Measurements from ENCODE around the gene UPK1B.

UPK1B gene

DNA sequence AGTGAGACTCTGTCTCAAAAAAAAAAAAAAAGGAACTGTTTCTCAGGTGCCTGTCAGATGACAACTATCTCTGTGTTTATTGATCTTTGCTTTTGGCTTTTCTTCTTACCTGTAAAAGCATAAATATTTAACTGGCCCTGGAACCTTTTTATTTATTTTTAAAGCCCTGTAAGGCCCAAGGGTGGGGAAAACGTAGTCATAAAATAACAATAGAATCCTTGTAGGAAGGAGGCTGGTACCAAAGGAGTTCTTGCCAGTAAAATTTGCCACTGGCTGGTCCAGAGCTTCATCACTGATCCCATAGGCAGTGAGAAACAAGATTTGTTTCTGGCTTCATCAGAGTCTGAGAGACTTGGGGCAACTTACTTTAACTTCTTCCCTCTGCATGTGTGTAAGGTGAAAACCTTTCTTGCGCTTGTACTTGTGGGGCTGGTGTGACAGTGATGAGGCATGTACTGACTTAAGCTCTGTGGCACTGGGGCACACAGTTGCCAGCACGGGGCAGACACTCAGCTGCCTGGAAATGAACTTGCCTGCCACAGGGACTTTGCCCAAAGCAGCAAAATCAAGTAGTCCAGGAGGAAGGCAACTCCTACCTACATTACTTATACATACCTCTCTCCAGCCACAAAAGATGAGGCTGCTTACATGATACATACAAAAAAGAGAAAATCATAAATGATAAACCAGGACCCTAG, 47.7 kb downstream of the UPK1B start:
- H3K27me3 ChIP-seq (replicated peaks; ENCODE audit: control insufficient read depth, insufficient read depth, low read length, poor library complexity, severe bottlenecking), result no peaks in the 10 kb centered on the region
- H3K36me3 ChIP-seq (ENCODE audit: control insufficient read depth, insufficient read depth, low read length), result peaks cover 25% of the 10 kb centered on the region
- no peak overlapping the region for H3K4me3 ChIP-seq (ENCODE audit: insufficient read depth, low read depth, low read length, poor library complexity, severe bottlenecking)
- H3K4me1 ChIP-seq (ENCODE audit: control insufficient read depth, insufficient read depth, low read length, poor library complexity, severe bottlenecking), result peaks cover 4% of the 10 kb centered on the region
- H3K9me3 ChIP-seq (ENCODE audit: control insufficient read depth, low read length), result no peaks in the 10 kb centered on the region
- DNase-seq, result no peak
- H3K27ac ChIP-seq (ENCODE audit: insufficient read depth, low read length, poor library complexity, severe bottlenecking), result no peak overlapping the region

DNA sequence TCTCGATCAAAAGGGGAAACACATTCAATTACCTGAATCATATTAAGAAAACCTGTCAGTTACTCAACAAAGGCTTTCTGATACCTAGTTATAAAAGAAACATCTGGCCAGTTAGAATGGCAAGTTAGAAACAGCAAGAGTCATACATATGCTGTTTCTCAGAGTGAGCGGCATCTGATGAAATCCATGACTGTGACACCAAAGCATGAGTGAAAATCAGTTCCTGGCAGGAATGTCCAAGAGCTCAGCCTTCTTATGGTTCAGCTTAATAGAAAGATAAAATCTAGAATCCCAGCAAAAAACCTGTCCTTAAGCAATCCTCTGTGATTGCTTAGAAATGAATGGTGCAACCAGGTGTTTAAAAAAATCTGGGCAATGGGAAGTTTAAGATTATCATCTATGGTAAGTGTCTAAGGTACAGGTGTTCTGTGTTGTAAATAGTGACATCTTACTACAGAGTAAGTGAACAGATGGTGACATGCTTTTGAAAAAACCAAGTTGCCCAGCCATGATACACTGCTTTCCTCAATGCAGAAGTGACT, 48.5 kb downstream of the UPK1B start:
- no peak for DNase-seq
- H3K9me3 ChIP-seq (ENCODE audit: control insufficient read depth, low read length), result no peaks in the 10 kb centered on the region
- H3K36me3 ChIP-seq (ENCODE audit: control insufficient read depth, insufficient read depth, low read length), result peaks cover 23% of the 10 kb centered on the region
- H3K4me3 ChIP-seq (ENCODE audit: insufficient read depth, low read depth, low read length, poor library complexity, severe bottlenecking), result no peak overlapping the region
- H3K4me1 ChIP-seq (ENCODE audit: control insufficient read depth, insufficient read depth, low read length, poor library complexity, severe bottlenecking), result peaks cover 4% of the 10 kb centered on the region
- no peak overlapping the region for H3K27ac ChIP-seq (ENCODE audit: insufficient read depth, low read length, poor library complexity, severe bottlenecking)
- no peaks in the 10 kb centered on the region for H3K27me3 ChIP-seq (replicated peaks; ENCODE audit: control insufficient read depth, insufficient read depth, low read length, poor library complexity, severe bottlenecking)

DNA sequence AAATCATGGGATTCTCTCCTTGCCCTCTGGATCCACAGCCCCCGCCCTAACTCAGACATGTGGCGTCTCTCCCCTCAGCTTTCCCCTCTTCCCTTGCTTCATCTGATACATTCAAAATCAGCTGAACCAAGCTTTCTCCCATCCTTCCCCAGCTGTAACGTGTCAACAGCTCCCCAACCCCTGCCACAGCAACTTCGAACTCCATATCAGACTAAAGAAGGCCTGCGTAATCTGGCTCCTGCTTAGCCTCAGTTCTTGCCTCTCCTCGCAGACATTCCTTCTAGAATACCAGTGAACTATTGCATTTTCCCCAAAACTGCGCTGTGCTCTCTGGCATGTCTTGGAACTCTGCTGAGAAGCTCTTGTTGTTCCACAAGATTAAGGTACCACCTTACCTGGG, 49.0 kb downstream of the UPK1B start:
- Histone ChIP-seq H3K27me3 (replicated peaks; ENCODE audit: control insufficient read depth, insufficient read depth, low read length, poor library complexity, severe bottlenecking) (no peaks in the 10 kb centered on the region), H3K27ac (ENCODE audit: insufficient read depth, low read length, poor library complexity, severe bottlenecking) (no peak overlapping the region), H3K9me3 (ENCODE audit: control insufficient read depth, low read length) (no peaks in the 10 kb centered on the region), H3K36me3 (ENCODE audit: control insufficient read depth, insufficient read depth, low read length) (peaks cover 19% of the 10 kb centered on the region), H3K4me3 (ENCODE audit: insufficient read depth, low read depth, low read length, poor library complexity, severe bottlenecking) (no peak overlapping the region), H3K4me1 (ENCODE audit: control insufficient read depth, insufficient read depth, low read length, poor library complexity, severe bottlenecking) (peaks cover 4% of the 10 kb centered on the region)
- no peak for DNase-seq

DNA sequence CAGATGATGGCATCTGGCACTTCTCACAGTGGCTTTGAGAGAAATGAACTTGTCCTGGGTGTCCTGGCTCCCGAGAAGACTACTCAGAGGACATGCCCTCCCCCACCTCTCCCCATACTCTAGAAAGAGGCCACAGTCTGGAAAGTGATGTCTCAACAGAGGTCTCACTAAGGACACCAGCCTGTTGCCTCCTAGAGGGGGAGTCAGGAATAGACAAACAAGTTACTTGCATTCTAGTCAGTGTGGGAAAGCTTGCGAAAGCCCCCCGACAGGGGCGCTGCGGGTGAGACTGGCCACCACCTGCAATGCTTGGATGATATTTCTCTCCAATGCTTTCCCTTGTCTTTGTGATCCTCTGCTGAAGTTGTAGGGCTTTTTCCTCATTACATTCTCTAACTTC, 50.1 kb downstream of the UPK1B start:
- Histone ChIP-seq H3K4me1 (ENCODE audit: control insufficient read depth, insufficient read depth, low read length, poor library complexity, severe bottlenecking) (peaks cover 4% of the 10 kb centered on the region), H3K9me3 (ENCODE audit: control insufficient read depth, low read length) (no peaks in the 10 kb centered on the region), H3K27ac (ENCODE audit: insufficient read depth, low read length, poor library complexity, severe bottlenecking) (no peak overlapping the region), H3K36me3 (ENCODE audit: control insufficient read depth, insufficient read depth, low read length) (peaks cover 11% of the 10 kb centered on the region), H3K4me3 (ENCODE audit: insufficient read depth, low read depth, low read length, poor library complexity, severe bottlenecking) (no peak overlapping the region), H3K27me3 (replicated peaks; ENCODE audit: control insufficient read depth, insufficient read depth, low read length, poor library complexity, severe bottlenecking) (no peaks in the 10 kb centered on the region)
- DNase-seq, result no peak

DNA sequence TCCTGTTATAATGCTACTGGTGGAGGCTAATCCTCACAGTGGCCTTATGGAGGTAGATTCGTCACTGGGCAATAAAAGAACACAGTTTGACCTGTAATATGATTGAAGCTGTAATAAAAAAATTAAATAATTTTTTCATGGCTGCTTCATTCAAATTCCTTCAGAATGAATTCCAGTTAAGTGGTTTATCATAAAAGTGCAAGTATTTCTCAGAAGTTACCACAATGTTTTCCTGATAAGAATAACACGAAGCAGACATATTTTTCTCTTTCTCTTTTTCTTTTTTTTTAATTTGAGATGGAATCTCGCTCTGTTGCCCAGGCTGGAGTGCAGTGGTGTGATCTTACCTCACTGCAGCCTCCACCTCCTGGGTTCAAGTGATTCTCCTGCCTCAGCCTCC, 51.7 kb downstream of the UPK1B start:
- no peaks in the 10 kb centered on the region for H3K4me1 ChIP-seq (ENCODE audit: control insufficient read depth, insufficient read depth, low read length, poor library complexity, severe bottlenecking)
- no peak overlapping the region for H3K27ac ChIP-seq (ENCODE audit: insufficient read depth, low read length, poor library complexity, severe bottlenecking)
- no peak for DNase-seq
- no peak overlapping the region for H3K4me3 ChIP-seq (ENCODE audit: insufficient read depth, low read depth, low read length, poor library complexity, severe bottlenecking)
- no peaks in the 10 kb centered on the region for H3K27me3 ChIP-seq (replicated peaks; ENCODE audit: control insufficient read depth, insufficient read depth, low read length, poor library complexity, severe bottlenecking)
- no peaks in the 10 kb centered on the region for H3K9me3 ChIP-seq (ENCODE audit: control insufficient read depth, low read length)
- peaks cover 22% of the 10 kb centered on the region for H3K36me3 ChIP-seq (ENCODE audit: control insufficient read depth, insufficient read depth, low read length)

DNA sequence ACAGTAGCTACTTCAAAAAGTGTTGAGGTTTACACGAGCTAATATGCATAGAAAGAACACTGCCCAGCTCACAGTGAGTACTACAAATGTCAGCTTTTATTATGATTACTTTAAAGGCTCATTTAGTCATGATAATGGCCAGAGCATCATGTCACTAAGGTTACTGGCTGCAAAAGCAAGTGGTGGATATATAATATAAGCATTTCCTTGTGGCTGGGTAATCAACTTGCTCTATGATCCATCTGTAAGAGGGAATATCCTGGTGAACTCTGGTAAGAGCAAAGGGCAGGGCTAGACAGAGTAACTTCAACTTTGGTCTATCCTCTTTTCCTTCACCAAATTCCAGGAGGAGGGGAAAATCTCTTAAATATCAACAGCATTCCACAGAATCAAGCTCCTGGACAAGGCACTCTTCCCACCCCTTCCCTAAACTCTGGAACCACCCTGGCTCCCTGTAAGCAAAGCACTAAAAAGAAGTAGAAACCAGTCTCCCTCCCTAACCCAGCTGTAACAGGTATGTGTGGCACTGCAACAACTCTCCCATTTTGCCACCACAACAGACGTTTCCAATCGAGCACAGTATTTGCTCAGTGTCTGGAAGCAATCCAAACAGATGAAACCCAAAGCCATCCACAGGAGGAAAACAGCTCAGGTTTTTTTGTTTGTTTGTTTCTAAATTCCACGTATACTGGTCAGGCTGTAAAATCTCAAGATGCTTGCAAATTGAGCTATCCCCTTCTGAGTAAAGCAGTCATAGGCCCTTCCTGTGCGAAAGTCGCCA, 53.9 kb downstream of the UPK1B start:
- H3K4me1 ChIP-seq (ENCODE audit: control insufficient read depth, insufficient read depth, low read length, poor library complexity, severe bottlenecking), result no peaks in the 10 kb centered on the region
- H3K4me3 ChIP-seq (ENCODE audit: insufficient read depth, low read depth, low read length, poor library complexity, severe bottlenecking), result no peak overlapping the region
- H3K36me3 ChIP-seq (ENCODE audit: control insufficient read depth, insufficient read depth, low read length), result peaks cover 29% of the 10 kb centered on the region
- H3K27me3 ChIP-seq (replicated peaks; ENCODE audit: control insufficient read depth, insufficient read depth, low read length, poor library complexity, severe bottlenecking), result no peaks in the 10 kb centered on the region
- H3K9me3 ChIP-seq (ENCODE audit: control insufficient read depth, low read length), result no peaks in the 10 kb centered on the region
- H3K27ac ChIP-seq (ENCODE audit: insufficient read depth, low read length, poor library complexity, severe bottlenecking), result no peak overlapping the region
- DNase-seq, result no peak

DNA sequence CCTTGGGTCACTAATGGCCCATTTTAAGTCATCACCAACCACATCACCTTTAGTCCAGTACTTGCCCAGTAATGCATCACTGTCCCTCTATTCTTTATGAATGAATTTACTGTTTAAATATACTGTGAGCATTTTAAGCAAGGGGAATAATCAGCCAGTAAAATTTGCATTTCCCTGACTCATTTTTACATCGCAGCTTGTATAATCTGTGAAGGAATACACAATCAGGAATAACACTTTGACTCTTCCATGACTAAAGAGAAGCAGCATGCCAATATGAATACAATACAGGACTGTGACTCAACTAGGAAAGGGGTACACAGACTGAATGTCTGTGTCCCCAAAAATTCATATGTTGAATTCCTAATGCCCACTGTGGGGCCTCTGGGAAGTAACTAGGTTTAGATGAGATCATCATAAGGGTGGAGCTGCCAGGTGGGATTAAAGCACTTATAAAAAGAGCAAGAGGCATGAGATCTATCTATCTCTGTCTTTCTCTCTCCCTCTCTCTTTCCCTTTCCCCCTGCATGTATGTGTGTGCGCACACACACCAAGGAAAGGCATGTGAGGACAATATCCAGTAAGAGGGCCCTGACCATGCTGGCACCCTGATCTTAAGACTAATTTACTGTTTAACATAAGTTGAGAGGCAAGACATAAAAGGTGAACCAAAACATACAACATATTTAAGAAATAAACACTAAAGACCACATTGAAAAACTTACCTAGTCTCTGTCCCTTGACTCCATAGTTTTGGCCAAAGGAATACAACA, 55.2 kb downstream of the UPK1B start:
- Histone ChIP-seq H3K36me3 (ENCODE audit: control insufficient read depth, insufficient read depth, low read length) (peaks cover 30% of the 10 kb centered on the region), H3K27me3 (replicated peaks; ENCODE audit: control insufficient read depth, insufficient read depth, low read length, poor library complexity, severe bottlenecking) (no peaks in the 10 kb centered on the region), H3K9me3 (ENCODE audit: control insufficient read depth, low read length) (no peaks in the 10 kb centered on the region), H3K4me3 (ENCODE audit: insufficient read depth, low read depth, low read length, poor library complexity, severe bottlenecking) (no peak overlapping the region), H3K4me1 (ENCODE audit: control insufficient read depth, insufficient read depth, low read length, poor library complexity, severe bottlenecking) (no peaks in the 10 kb centered on the region), H3K27ac (ENCODE audit: insufficient read depth, low read length, poor library complexity, severe bottlenecking) (no peak overlapping the region)
- DNase-seq, result no peak

DNA sequence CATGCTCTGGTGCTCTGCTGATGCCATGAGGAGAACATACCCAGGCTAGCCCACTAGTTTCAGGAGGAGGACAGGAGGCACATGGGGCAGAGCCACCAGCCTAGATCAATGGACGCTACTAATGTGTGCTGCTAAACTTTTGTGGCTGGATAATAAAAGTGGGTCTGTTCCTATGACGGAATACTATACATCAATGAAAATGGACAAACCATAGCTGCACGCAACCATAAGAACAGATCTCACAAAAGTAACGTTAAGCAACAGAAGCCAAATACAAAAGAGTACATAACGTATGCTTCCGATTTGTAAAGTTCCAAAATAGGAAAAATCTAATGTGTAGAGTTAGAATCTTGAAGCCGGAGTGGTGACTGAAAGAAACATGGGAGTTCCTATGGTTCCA, 55.8 kb downstream of the UPK1B start:
- H3K27ac ChIP-seq (ENCODE audit: insufficient read depth, low read length, poor library complexity, severe bottlenecking), result no peak overlapping the region
- no peaks in the 10 kb centered on the region for H3K27me3 ChIP-seq (replicated peaks; ENCODE audit: control insufficient read depth, insufficient read depth, low read length, poor library complexity, severe bottlenecking)
- DNase-seq, result no peak
- no peaks in the 10 kb centered on the region for H3K4me1 ChIP-seq (ENCODE audit: control insufficient read depth, insufficient read depth, low read length, poor library complexity, severe bottlenecking)
- H3K36me3 ChIP-seq (ENCODE audit: control insufficient read depth, insufficient read depth, low read length), result peaks cover 33% of the 10 kb centered on the region
- H3K4me3 ChIP-seq (ENCODE audit: insufficient read depth, low read depth, low read length, poor library complexity, severe bottlenecking), result no peak overlapping the region
- no peaks in the 10 kb centered on the region for H3K9me3 ChIP-seq (ENCODE audit: control insufficient read depth, low read length)

DNA sequence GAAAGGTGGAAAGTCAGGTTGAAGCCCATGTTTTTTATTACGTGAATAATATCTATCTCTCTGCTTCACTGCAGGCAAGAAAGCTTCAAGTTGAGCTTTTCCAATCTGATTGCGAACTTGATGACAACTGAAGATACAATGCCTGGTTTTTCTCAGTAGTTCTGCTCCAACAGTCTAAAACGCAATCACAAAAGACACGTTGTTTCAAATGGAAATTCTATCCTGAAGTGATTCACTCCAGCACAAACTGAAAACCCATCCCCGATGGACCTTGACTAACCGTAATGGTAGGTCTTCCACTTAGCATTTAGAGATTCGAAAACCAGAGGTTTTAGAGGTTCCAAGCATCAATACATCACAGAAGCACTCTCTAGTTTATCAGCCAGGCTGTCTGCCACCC, 56.7 kb downstream of the UPK1B start:
- Histone ChIP-seq H3K9me3 (ENCODE audit: control insufficient read depth, low read length) (no peaks in the 10 kb centered on the region), H3K36me3 (ENCODE audit: control insufficient read depth, insufficient read depth, low read length) (peaks cover 33% of the 10 kb centered on the region), H3K4me3 (ENCODE audit: insufficient read depth, low read depth, low read length, poor library complexity, severe bottlenecking) (no peak overlapping the region), H3K27ac (ENCODE audit: insufficient read depth, low read length, poor library complexity, severe bottlenecking) (no peak overlapping the region), H3K27me3 (replicated peaks; ENCODE audit: control insufficient read depth, insufficient read depth, low read length, poor library complexity, severe bottlenecking) (no peaks in the 10 kb centered on the region), H3K4me1 (ENCODE audit: control insufficient read depth, insufficient read depth, low read length, poor library complexity, severe bottlenecking) (peaks cover 2% of the 10 kb centered on the region)
- DNase-seq, result no peak
